D341Med (cell line): Measurements from ENCODE around the gene NOL8.

Experiments
- DNase-seq: peaks from one replicate; pipeline ENCODE4 v3.0.0; 2012; ENCODE audit warnings: low spot score

Gene NOL8

DNA sequence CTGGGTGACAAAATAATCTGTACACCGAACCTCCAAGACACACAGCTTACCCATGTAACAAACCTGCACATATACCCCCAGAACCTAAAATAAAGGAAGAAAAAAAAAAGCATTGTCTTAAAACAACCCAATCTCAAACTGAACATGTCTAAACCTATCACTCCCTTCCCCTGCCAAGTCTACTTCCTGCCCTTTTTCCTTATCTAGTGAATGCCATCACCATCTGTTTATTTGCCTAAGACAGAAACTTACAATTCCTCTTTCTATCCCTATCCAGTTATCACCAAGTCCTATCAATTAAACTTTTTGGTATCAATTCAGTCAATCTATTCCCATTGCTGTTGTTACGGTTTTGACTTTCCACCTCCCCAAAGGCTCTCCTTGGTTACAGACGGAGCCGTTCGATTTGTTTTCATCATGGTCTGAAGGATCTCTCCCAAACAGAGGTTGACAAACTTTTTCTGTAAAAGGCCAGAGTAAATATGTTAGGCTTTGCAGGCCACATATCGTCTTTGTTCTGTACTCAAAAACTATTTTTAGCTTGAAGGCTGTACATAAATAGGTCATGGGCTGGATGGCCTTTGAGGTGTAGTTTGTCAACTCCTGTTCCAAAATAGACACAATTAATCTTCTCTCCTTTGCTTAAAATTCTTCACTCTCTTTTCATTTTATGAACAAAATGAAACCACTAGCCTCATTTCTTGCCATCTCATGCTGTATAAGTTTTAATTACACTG lies 12.1 kb downstream of the NOL8 start:
- DNase-seq, result no peak

DNA sequence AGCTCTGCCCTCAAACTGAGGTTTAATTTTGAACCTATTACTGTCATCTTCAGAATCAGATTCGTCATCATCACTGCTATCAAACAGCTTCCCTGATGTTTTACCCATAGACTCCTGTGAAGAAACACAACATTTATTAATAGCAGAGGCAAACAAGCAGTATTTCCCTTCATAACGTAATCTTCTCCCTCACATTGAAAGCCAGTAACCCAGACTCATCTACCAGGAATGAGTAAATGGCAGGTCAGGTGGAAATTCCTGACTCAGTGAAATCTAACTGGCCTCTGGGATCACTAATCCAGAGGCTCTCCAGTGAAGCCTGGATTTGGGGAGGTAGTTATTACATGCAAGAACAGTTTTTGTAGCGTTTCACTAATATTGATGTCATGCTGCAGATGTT lies 14.6 kb downstream of the NOL8 start:
- no peak for DNase-seq

GRCh38 chr9:92308893-92309292 lies 16.3 kb downstream of the NOL8 start:
- DNase-seq, result no peak

DNA sequence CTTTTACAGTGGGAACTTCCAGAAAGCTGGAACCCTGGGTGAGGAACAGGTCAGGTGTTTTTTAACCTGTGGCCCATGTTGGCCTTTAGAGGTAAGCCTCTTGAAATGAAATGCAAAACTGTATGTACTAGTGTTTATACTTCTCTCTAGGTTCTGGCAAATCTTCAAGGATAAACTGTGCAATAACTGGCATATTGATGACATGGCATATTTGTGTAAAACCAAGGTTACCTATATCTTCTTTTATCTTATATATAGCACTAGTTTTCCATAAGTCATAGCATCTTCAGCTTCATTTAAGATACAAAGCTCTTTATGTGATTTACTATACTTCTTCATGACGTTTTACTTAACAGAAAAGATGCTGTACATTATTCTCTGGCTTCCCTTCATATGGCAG lies 24.2 kb downstream of the NOL8 start:
- no peak for DNase-seq

- no peak for DNase-seq
Observed at GRCh38 chr9:92299116-92299515, 26.0 kb downstream of the NOL8 start.

DNA sequence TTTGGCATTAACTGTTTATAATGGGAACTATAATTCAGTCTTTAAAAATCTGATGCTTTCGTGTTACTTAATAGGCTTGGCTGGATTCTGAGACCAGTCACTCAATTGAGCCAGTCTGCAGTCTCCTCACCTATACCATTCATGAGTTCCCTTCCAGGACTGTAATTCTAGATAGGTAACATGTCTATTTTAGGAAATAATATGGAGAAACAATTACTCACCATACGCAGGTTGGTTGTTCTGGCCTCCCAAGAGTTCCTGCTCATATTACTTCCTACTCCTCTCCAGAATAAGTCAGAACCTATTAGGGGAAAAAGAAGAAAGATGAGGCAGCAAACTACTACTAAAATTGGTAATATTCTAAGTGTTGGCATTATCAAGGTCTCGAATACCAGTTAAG lies 27.1 kb downstream of the NOL8 start:
- no peak for DNase-seq

DNA sequence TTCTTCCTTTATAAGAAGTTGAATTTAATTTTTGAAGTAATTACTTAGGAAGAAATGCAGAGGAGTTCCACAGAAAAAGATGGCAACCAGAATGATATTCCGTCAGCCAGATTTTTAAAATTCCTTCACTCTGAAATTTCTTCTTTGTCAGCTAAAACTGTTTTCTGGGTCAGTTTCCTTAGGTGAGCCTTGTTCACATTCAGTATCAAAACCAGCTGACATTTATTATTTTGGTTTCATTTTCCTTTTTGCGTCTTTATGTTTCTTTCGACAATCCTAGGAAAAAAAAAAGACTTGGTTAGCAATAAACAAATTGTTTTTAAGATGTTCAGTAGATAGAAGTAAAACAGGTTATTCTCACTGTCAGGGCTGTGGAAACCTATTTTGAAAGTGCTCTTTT lies 27.5 kb downstream of the NOL8 start:
- DNase-seq, result no peak

DNA sequence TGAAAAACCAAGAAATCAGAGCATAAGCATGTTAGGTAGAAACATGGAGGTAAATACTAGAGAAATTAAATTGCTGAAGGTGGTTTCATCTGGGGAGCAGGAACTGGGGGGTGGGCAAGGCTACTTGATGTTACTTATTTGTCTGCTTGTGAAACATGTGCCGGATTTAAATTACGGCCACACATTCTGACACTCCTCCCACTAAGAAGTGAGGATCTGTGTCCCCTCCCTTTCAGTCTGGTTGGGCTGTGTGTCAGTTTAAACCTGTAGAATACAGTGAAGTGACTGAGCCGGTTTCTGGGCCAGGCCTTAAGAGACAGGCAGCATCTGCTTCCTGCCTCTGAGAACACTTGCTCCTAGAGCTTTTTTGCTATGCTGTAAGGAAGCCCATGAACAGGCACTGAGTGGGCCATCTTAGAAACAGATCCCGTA lies 29.3 kb downstream of the NOL8 start:
- no peak for DNase-seq

DNA sequence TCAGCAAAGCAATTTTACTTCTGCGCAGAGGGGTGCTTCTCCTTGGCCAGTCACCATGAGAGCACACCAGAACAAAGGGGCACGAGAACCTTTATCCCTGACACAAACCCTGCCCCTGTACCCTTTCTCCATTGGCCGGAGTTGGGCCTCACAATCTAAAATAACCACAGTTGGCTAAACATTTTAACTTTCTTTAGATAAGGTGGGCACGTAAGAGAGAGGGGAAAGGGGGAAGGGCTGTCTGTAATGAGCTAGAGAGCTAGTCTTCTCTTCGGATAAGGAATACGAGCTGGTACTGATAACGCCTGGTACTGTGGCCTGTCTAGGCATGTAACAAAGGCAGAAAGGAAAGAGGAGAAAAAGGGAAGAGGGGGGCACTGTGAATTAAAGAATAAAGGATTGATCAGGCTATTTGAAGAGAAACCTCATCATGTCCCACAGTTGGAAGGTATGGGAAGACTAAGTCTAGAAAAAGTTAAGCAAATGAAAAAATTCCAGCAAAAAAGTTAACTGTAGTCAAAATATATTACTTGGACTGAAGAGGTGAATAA lies 29.8 kb downstream of the NOL8 start:
- no peak for DNase-seq

GRCh38 chr9:92294297-92294676 lies 30.9 kb downstream of the NOL8 start:
- DNase-seq, result peak; percentile 27

DNA sequence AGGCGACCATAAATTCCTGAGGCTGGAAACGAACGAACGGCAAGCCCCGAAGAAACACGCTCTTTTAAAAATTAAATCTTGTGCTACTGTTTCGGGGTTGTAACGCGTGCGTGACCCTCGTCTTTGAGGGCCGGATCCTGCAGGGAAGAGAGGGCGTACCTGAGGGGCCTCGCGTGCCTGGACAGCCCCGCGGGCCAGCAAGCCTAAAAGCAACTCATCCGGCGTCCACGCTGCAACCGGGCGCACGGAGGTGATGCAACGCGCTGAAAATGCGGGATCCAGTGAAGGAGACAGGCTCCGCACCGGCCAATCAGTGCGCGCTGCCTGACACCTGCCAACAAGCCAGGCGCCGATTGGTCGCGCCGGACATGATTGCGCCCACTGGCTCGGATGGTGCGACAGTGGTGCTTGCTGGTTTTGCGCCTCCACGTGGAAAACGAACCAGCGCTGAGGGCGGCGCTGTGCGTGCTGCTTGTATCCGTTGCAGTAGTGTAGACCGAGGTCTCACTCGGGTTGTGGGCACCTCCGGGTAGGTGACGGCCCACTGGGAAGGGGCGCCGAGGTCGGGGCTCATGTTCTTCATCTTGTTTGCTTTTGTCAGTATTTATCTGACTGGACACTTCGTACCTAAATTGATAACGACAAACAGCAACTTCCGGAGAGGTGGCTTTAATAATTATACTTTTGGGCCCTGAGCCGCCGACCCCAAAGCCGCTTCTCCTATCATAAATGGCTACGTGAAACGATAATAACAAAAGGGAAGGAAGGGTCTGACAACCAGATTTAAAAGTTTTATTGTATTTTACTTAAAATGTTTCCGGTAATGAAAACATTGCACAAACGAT lies 31.5 kb downstream of the NOL8 start, which contains the start of gene IARS1:
TSS of gene IARS1 (minus strand) at position 246 of the 845 bp plus-strand sequence. CDS start 4,278 bp downstream, outside the sequence.
- DNase-seq, result peak; percentile 99

DNA sequence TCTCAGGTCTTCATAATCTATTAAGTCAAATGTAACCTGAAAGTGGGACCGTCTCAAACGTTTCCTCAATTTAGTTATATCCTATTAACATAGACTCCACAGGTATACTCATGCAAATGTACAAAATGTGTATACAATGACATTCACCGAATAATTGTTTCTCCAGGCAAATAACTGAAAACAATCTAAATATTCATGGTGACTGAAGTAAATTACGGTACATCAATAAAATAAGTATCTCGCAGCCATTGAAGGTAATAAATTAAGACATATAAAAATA lies 32.1 kb downstream of the NOL8 start:
- no peak for DNase-seq

DNA sequence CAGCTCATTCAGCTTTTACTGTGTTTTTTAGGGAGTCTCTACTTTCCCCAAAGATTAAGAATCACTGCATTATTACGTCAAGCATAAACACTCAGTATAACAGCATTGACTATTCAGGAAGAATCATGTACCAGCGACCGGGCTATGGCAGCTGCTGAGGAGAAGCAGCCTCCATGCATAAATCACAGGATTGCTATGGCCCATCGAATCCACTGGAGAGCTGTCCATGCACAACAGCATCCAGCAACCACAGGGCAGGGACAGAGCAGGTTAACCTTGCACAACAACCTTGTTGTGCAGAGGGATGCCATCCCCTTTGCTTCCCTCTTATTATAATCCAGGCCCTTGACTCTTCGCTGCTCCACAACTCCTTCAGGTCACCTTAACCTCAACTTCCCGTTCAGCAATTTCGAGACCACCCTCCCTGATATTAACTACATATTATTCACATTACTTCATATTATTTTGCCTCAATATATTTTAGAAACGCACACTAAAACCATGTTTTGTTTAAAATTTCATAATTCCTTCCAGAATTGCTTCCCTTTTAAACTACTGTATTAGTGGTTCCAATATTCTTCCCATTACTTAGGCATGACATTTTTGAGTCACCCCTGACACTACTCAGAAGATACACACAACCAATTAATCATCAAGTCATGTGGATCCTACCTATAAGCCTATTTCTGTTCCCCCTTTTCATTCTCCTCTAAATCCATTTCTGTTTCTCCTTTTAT lies 32.6 kb downstream of the NOL8 start:
- peak; percentile 18 for DNase-seq

DNA sequence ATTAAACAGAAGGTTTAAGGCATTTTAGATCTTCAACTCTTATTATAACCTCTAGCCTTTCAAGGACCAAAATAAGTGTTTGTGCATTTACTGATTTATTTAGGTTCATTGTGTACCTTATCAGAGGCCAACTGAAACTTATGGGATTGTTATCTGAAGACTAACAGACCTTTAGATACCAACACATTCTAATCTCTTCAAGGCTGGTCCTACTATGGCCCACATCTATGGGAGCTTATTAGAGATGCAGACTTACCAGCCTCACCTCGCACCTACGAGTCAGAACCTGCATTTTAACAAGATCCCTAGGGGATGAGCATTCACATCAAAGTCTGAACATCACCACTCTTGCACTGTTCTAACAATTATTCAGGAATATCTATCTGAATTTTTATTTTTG lies 33.6 kb downstream of the NOL8 start:
- no peak for DNase-seq

DNA sequence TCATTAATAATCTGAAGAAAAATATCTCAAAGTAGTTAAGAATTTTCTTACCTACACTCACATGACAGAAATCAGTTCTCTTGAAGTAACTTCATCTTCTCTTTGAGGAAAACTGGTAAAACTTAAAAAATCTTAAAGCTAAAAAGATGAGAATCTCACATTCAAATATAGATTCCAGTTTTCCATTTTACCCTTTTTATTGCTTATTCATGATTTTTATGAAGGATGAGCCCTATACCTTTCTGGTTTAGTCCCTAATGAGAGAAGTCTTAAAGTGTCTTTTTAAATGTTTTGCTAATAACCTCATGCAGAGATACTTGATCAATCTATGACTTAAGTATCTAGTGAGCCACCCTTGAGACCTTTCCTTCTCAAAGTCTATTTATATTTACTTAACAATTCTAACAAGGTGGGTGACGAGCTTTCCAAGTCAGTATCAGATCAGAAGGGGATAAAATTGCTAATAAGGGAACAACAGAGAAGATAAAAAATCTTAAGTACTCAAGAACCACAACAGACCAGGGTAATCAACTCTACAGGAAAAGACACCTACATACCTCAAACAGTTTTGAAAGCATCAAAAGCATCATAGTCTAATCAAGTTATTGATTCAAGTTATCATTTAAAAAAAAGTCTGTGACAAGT lies 34.2 kb downstream of the NOL8 start:
- no peak for DNase-seq

DNA sequence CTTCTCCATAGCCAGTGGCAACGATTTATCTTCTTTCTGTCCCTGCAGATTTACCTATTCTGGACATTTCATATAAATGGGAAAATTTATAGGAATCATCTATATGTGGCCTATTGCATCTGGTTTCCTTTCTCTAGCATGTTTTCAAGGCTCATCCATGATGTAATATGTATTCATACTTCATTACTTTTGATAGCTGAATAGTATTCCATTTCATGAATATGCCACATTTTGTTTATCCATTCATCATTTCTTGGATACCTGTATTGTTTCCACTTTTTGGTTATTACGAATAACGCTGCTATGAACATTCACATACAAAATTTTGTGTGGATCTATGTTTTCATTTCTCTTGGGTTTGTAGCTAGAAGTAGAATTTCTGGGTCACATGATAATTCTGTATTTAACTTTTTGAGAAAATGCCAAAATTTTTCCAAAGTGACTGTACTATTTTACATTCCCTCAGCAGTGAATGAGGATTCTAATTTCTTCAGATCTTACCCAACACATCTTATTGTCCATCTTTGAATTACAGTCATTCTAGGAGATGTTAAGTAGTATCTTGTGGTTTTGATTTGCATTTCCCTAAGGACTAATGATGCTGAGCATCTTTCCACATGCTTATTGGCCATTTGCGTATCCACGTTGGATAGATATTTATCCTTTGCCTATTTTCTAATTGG lies 35.3 kb downstream of the NOL8 start:
- no peak for DNase-seq

DNA sequence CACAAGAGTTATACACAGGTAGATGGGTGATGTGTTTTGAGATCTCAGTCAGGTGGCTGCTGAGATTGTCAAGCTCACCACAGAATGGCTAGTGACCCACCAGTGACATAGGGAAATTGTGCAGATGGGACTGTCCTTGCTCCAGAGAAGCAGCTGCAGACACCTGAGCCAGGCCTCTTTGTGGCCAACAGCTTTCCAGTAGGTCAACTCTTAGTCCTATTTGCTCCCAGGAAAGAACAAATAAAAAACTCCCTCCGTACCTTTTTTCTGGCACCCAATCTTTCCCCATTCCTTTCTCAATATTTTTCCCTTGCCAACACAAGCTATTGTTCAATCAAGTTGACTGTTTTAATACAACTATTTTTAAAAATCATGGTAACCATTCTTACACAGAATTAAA lies 45.8 kb downstream of the NOL8 start:
- no peak for DNase-seq

GRCh38 chr9:92278110-92278509 lies 47.0 kb downstream of the NOL8 start:
- no peak for DNase-seq

DNA sequence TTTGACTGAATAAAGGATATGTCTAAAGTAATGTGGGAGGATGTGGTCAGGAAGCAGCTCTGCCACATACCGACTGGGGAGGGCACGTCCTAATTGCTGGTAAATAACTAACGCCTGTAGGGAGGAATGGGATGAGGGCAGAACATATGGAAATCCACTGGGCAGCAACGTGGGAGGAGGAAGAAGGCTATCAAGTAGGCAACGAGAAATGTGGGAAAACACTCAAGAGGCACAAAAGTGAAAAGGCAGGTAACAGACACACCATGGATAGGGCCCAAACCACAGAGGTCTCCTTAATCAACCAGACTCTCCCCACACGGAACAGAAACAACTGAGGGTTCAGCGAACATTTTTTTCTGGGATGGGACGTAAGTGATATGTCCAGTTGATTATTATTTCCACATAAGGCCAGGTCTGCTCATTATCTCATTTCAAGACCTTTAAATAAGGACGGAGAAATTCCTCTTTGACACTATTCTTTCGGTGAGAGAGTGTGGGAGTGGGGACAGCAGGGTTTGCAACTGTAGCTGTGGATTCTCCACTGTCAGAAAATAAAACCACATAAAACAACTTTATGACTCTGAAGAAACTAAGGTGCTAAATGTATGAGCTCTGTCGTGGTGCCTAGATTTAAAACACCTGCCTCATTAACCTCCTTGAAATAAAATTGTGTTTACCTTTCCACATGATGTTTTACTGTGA lies 48.7 kb downstream of the NOL8 start:
- DNase-seq, result no peak

DNA sequence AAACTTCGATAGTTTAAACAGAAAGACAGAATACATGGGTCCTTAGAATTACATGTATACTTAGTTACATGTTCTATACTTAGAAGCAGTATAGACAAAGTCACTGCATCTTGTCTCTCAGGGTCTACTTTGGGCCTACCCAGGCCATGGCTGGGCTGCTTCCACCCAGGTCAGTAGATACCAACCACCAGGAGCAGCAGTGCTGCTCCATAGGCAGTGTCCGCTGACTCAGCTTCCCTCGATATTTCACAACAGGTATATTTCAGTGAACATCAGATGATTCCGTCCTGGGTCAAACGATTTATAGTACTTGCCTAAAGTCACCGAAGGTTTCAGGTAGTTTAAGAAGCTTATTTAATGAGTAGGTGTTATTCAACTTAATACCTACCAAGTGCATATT lies 49.6 kb downstream of the NOL8 start:
- no peak for DNase-seq

DNA sequence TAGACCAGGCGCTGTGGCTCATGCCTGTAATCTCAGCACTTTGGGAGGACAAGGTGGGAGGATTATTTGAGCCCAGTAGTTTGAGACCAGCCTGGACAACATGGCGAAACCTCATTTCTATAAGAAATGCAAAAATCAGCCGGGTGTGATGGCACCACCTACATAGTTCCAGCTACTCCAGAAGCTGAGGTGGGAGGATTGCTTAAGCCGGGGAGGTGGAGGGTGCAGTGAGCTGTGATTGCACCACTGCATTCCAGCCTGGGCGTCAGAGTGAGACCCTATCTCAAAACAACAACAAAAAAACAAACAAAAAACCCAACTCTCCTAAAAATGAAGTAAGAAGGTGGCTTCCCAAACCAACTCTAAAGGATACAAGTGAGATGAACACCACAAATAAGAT lies 54.6 kb downstream of the NOL8 start:
- no peak for DNase-seq
